ENCODE results near the gene SLMAP.

GRCh38 chr3:57792198-57792597, 36.1 kb downstream of the SLMAP start:
- no peak for TF ChIP-seq POLR2AphosphoS5 (IDR thresholded peaks at IDR 0.05; ENCODE audit: borderline replicate concordance, low read depth, low read length)
- no peak for TF ChIP-seq EZH2 (IDR thresholded peaks at IDR 0.05)
- no peak for TF ChIP-seq FOXP2 (optimal IDR thresholded peaks at IDR 0.05; ENCODE audit: control extremely low read depth, extremely low read length, insufficient read depth)
